A673 (cell line): ENCODE results near the gene ELK3. TPM values are rescaled to one million over a fixed set of nuclear protein-coding genes. Genes with fewer than 3 reads are reported as not detected.
A peak's percentile ranks its signal among the peaks of the same experiment; 100 is the strongest.

Experiments used
- BruUV-seq: library from RNA; stranded (reverse); fragments of 400-500 nt; replicated peaks from 2 replicates; lab custom pipeline; 2021; lab: Mats Ljungman, UMichigan
- CTCF ChIA-PET: fragments of 300-600 bp; sonication (Branson Sonifier 250); formaldehyde crosslinking; loops from one replicate; lab custom pipeline; 2022; ENCODE audit warnings: antibody characterized with exemption; lab: Charles Lee
- POLR2A ChIA-PET: fragments of 300-600 bp; sonication (Branson Sonifier 250); formaldehyde crosslinking; loops from one replicate; lab custom pipeline; 2022; ENCODE audit warnings: antibody characterized with exemption; ENCODE audit not compliant: low non-redundant PET; lab: Charles Lee
- DNase-seq: peaks from one replicate; pipeline ENCODE4 v3.0.0-alpha.2; 2015; ENCODE audit warnings: low spot score
- H3K27ac ChIP-seq: fragments of 200-600 bp; sonication (generic); 2 replicates; pipeline ENCODE4 v1.5.1; 2016; ENCODE audit warnings: mixed run types, low read depth, mild to moderate bottlenecking, mixed read lengths, antibody characterized with exemption, low read length; ENCODE audit not compliant: poor library complexity, severe bottlenecking
- H3K27me3 ChIP-seq: fragments of 200-600 bp; sonication (generic); replicated peaks from 2 replicates; pipeline ENCODE4 v1.6.1; 2017; ENCODE audit warnings: mixed run types, low read depth, mild to moderate bottlenecking, mixed read lengths, antibody characterized with exemption, low read length; ENCODE audit not compliant: insufficient read depth, poor library complexity
- H3K36me3 ChIP-seq: fragments of 200-600 bp; sonication (generic); 2 replicates; pipeline ENCODE4 v1.6.1; 2016; ENCODE audit warnings: mixed run types, mild to moderate bottlenecking, mixed read lengths, antibody characterized with exemption, low read length; ENCODE audit not compliant: insufficient read depth, poor library complexity, severe bottlenecking
- H3K4me1 ChIP-seq: fragments of 200-600 bp; sonication (generic); 2 replicates; pipeline ENCODE4 v1.6.1; 2017; ENCODE audit warnings: mixed run types, mild to moderate bottlenecking, mixed read lengths, antibody characterized with exemption, low read length; ENCODE audit not compliant: insufficient read depth, poor library complexity, severe bottlenecking
- H3K4me3 ChIP-seq: fragments of 200-600 bp; sonication (generic); 2 replicates; pipeline ENCODE4 v1.5.1; 2016; ENCODE audit warnings: low read depth, mixed run types, mild to moderate bottlenecking, mixed read lengths, low read length; ENCODE audit not compliant: poor library complexity, severe bottlenecking
- H3K9me3 ChIP-seq: fragments of 200-600 bp; sonication (generic); 2 replicates; pipeline ENCODE4 v1.6.1; 2016; ENCODE audit warnings: mixed run types, low read depth, mild to moderate bottlenecking, mixed read lengths, antibody characterized with exemption, low read length; ENCODE audit not compliant: poor library complexity, severe bottlenecking
- CTCF ChIP-seq: fragments of 300-800, 200-600 bp; sonication (generic); conservative IDR thresholded peaks from 2 replicates; pipeline ENCODE4 v1.5.1; 2017; ENCODE audit warnings: low read depth, mild to moderate bottlenecking, antibody characterized with exemption, low read length, moderate library complexity, mixed read lengths
- EZH2 ChIP-seq: fragments of 200-600 bp; sonication (generic); IDR thresholded peaks from 2 replicates; pipeline ENCODE4 v1.6.1; 2017; ENCODE audit warnings: borderline replicate concordance, low read depth, mild to moderate bottlenecking, mixed read lengths, antibody characterized with exemption, low read length; ENCODE audit not compliant: poor library complexity, severe bottlenecking
- intact Hi-C: fragments of 100-400 bp; cut with micrococcal nuclease; formaldehyde crosslinking; loops from one replicate; pipeline ENCODE4 v1.10.0; 2022; ENCODE audit not compliant: unreplicated experiment
- total RNA-seq: library from RNA; stranded (reverse); gene quantifications from 2 replicates; pipeline ENCODE4 v1.2.3, GENCODE V29; 2021

The ELK3 gene
- total RNA-seq, 1 experiment from 2014 or later, result 62.1 TPM

DNA sequence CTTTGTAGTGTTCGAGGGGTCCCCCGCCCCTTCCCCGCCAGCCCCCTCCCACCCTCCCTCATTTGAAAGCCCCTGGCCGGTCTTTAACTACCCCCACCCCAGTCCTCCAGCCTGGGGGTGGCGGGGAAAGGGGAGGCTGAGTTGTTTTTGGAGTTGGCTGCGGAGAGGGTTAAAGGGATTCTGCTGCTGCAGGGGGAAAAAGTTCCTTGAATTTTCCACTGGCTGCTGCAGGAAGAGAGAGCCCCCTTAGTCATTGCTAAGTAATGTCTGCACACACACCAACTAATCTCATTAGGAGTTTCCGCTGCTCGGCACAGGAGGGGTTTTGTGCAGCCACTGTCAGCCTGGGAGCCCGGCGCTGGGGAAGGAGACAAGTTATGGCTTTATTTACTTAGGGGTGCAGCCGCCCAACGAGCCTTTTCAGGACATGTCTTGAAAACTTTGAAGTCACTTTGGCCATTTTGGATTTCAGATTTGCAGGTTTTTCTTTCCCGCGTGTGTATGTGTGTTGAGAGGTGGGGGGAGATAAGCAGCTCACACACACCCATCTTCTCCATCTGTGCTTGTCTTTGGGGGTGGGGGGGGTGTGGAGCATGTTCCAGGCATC lies 1.8 kb downstream of the ELK3 start:
- H3K36me3 ChIP-seq, result no peaks in the 10 kb centered on the region
- peaks cover 46% of the 10 kb centered on the region for H3K4me1 ChIP-seq
- peak; percentile 96 for DNase-seq
- ChIA-PET CTCF (interaction anchor here (1.0 kb wide), 1 partner anchor 20 kb away, joined by 3 read pairs; no protein-coding TSS in a partner anchor), POLR2A (no interaction called here)
- peak overlapping the region; percentile 92 for H3K4me3 ChIP-seq
- TF ChIP-seq CTCF, result no peak
- no peak for TF ChIP-seq EZH2
- intact Hi-C loops, result loop anchor here (5.0 kb wide), 2 partner anchors 134 to 369 kb away; no protein-coding TSS in a partner anchor
- H3K9me3 ChIP-seq, result no peaks in the 10 kb centered on the region
- no TSS peak for BruUV-seq
- no peaks in the 10 kb centered on the region for H3K27me3 ChIP-seq
- H3K27ac ChIP-seq, result peak overlapping the region; percentile 97

GRCh38 chr12:96196781-96197180 lies 2.6 kb downstream of the ELK3 start:
- ChIA-PET POLR2A (no interaction called here), CTCF (no interaction called here)
- H3K4me3 ChIP-seq, result peak overlapping the region; percentile 92
- no peaks in the 10 kb centered on the region for H3K27me3 ChIP-seq
- no peaks in the 10 kb centered on the region for H3K36me3 ChIP-seq
- peak overlapping the region; percentile 97 for H3K27ac ChIP-seq
- BruUV-seq, result no TSS peak
- peaks cover 46% of the 10 kb centered on the region for H3K4me1 ChIP-seq
- no peak for TF ChIP-seq EZH2
- intact Hi-C loops, result loop anchor here (5.0 kb wide), 2 partner anchors 134 to 369 kb away; no protein-coding TSS in a partner anchor
- H3K9me3 ChIP-seq, result no peaks in the 10 kb centered on the region
- DNase-seq, result no peak

DNA sequence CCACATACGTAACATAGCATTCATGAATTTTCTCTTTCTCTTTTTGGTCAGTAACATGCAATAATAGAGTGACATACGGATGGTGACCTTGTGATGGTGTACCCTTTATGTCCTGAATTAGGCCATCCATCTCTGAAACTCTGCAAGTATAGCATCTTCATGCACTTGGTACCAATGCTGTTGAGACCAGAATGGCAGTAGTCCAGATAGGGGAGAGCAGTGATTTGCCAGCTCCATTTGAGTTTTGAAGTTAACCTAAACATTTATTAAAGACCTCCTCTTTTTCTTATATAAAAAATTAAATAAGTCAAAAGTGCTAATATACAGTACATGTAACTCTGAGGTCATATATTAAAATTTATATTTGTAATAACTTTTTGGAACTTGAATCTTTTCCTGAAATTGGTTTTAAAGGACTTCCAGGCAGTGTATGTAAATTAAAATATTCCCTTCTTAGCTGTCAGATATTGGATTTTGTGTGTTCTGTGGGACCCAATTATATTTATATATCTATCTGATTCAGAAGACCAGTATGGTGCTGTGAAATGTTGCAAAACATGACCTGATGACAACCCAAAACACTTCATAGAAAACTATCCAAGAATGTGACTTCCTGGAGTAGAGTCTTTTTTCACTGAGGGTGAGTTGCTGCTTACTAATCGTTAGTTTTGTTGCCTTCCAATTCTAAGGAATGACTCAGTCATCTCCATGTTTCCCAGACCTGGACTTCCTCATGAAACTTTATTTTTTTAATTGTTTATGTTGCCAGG lies 3.5 kb downstream of the ELK3 start:
- BruUV-seq, result no TSS peak
- no peak for DNase-seq
- Histone ChIP-seq H3K9me3 (no peaks in the 10 kb centered on the region), H3K4me3 (no peak overlapping the region), H3K27ac (peak overlapping the region; percentile 61), H3K27me3 (no peaks in the 10 kb centered on the region), H3K36me3 (peaks cover 2% of the 10 kb centered on the region), H3K4me1 (peaks cover 46% of the 10 kb centered on the region)
- intact Hi-C loops, result loop anchor here (5.0 kb wide), 2 partner anchors 135 to 370 kb away; no protein-coding TSS in a partner anchor
- ChIA-PET CTCF (no interaction called here), POLR2A (interaction anchor here (0.6 kb wide), 2 partner anchors 12 to 199 kb away, joined by 3 to 5 read pairs; no protein-coding TSS in a partner anchor)
- no peak for TF ChIP-seq CTCF
- TF ChIP-seq EZH2, result no peak
